ENCODE measurements around the gene CHADL. TPM values are rescaled to one million over a fixed set of nuclear protein-coding genes. Genes with fewer than 3 reads are reported as not detected.

Gene CHADL
- total and polyA plus RNA-seq, 10 of the 15 experiments (the other 5 are each of a cell fraction or from before 2014, with no cell fraction given): 0.24 TPM; not detected in 9

DNA sequence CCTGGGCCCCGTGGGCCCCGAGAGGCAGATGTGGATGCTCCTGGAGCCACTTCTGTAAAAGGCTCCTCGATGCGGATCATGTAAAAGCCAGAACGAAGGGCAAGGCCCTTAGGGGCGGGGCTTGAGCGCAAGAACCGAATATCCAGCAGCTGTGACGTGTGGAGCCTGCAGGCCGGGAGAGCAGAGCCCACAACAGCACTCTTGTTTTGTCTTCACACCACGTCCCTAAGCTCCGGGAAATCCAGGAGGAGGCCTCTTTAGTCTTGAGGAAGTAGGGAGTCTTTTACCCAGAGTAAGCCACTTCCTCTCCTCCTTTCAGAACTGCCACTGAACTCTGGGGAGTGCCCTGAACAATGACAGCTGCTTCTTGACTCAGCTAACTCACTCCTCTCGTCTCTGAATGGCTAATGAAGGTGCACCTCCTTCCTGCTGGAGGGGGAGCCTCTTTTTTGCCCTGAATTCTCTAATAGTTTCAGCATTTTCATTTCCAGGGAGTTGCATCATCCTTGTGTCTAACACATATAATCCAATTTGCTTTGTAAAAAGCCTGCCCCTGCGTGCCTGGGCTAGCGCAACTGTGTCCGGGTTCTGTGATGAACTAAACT lies 23.1 kb downstream of the CHADL start (continued):
- TF ChIP-seq, protein P1, sequence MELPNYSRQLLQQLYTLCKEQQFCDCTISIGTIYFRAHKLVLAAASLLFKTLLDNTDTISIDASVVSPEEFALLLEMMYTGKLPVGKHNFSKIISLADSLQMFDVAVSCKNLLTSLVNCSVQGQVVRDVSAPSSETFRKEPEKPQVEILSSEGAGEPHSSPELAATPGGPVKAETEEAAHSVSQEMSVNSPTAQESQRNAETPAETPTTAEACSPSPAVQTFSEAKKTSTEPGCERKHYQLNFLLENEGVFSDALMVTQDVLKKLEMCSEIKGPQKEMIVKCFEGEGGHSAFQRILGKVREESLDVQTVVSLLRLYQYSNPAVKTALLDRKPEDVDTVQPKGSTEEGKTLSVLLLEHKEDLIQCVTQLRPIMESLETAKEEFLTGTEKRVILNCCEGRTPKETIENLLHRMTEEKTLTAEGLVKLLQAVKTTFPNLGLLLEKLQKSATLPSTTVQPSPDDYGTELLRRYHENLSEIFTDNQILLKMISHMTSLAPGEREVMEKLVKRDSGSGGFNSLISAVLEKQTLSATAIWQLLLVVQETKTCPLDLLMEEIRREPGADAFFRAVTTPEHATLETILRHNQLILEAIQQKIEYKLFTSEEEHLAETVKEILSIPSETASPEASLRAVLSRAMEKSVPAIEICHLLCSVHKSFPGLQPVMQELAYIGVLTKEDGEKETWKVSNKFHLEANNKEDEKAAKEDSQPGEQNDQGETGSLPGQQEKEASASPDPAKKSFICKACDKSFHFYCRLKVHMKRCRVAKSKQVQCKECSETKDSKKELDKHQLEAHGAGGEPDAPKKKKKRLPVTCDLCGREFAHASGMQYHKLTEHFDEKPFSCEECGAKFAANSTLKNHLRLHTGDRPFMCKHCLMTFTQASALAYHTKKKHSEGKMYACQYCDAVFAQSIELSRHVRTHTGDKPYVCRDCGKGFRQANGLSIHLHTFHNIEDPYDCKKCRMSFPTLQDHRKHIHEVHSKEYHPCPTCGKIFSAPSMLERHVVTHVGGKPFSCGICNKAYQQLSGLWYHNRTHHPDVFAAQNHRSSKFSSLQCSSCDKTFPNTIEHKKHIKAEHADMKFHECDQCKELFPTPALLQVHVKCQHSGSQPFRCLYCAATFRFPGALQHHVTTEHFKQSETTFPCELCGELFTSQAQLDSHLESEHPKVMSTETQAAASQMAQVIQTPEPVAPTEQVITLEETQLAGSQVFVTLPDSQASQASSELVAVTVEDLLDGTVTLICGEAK (IDR thresholded peaks at IDR 0.05; ENCODE audit: borderline replicate concordance): no peak
- TF ChIP-seq CEBPB (IDR thresholded peaks at IDR 0.05; ENCODE audit: borderline replicate concordance in 1 of 2, low read depth in 2 of 2, low read length in 2 of 2) (0 out of 4 replicates have a peak, but pooled peaks of 1 of the 2 experiments have one; percentile 13), NFIC (IDR thresholded peaks at IDR 0.05; ENCODE audit: low read depth, low read length) (no peak), CHD2 (IDR thresholded peaks at IDR 0.05; ENCODE audit: borderline replicate concordance, low read depth, low read length) (no peak), FOXK2 (IDR thresholded peaks at IDR 0.05) (no peak), SREBF1 (IDR thresholded peaks at IDR 0.05; ENCODE audit: low read length) (no peak), GABPA (IDR thresholded peaks at IDR 0.05; ENCODE audit: low read depth) (no peak), RCOR1 (conservative IDR thresholded peaks at IDR 0.05; ENCODE audit: low read depth, low read length) (no peak), NRF1 (conservative IDR thresholded peaks at IDR 0.05; ENCODE audit: low read depth, low read length) (no peak), CREB1 (IDR thresholded peaks at IDR 0.05; ENCODE audit: low read depth) (no peak), ETV6 (conservative IDR thresholded peaks at IDR 0.05 in 1 of 2, IDR thresholded peaks at IDR 0.05 in 1 of 2; ENCODE audit: borderline replicate concordance in 1 of 2, low read depth in 1 of 2) (0 out of 4 replicates have a peak, but pooled peaks of 1 of the 2 experiments have one; percentile 16), HDAC6 (IDR thresholded peaks at IDR 0.05; ENCODE audit: unreplicated experiment) (no peak), RUNX3 (IDR thresholded peaks at IDR 0.05; ENCODE audit: low read length) (no peak)
- TF ChIP-seq, protein P2, sequence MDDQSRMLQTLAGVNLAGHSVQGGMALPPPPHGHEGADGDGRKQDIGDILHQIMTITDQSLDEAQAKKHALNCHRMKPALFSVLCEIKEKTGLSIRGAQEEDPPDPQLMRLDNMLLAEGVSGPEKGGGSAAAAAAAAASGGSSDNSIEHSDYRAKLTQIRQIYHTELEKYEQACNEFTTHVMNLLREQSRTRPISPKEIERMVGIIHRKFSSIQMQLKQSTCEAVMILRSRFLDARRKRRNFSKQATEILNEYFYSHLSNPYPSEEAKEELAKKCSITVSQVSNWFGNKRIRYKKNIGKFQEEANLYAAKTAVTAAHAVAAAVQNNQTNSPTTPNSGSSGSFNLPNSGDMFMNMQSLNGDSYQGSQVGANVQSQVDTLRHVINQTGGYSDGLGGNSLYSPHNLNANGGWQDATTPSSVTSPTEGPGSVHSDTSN (IDR thresholded peaks at IDR 0.05; ENCODE audit: insufficient replicate concordance, low read depth, low read length): no peak
- TF ChIP-seq, protein P3, sequence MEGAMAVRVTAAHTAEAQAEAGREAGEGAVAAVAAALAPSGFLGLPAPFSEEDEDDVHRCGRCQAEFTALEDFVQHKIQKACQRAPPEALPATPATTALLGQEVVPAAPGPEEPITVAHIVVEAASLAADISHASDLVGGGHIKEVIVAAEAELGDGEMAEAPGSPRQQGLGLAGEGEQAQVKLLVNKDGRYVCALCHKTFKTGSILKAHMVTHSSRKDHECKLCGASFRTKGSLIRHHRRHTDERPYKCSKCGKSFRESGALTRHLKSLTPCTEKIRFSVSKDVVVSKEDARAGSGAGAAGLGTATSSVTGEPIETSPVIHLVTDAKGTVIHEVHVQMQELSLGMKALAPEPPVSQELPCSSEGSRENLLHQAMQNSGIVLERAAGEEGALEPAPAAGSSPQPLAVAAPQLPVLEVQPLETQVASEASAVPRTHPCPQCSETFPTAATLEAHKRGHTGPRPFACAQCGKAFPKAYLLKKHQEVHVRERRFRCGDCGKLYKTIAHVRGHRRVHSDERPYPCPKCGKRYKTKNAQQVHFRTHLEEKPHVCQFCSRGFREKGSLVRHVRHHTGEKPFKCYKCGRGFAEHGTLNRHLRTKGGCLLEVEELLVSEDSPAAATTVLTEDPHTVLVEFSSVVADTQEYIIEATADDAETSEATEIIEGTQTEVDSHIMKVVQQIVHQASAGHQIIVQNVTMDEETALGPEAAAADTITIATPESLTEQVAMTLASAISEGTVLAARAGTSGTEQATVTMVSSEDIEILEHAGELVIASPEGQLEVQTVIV (IDR thresholded peaks at IDR 0.05; ENCODE audit: borderline replicate concordance, partially characterized antibody): no peak
